A673 (cell line): ENCODE measurements around the gene HJV. TPM values are rescaled to one million over a fixed set of nuclear protein-coding genes. Genes with fewer than 3 reads are reported as not detected.
A peak's percentile ranks its signal among the peaks of the same experiment; 100 is the strongest.

Experiments used
- BruUV-seq: library from RNA; stranded (reverse); fragments of 400-500 nt; replicated peaks from 2 replicates; lab custom pipeline; 2021; lab: Mats Ljungman, UMichigan
- CTCF ChIA-PET: fragments of 300-600 bp; sonication (Branson Sonifier 250); formaldehyde crosslinking; loops from one replicate; lab custom pipeline; 2022; ENCODE audit warnings: antibody characterized with exemption; lab: Charles Lee
- POLR2A ChIA-PET: fragments of 300-600 bp; sonication (Branson Sonifier 250); formaldehyde crosslinking; loops from one replicate; lab custom pipeline; 2022; ENCODE audit warnings: antibody characterized with exemption; ENCODE audit not compliant: low non-redundant PET; lab: Charles Lee
- DNase-seq: peaks from one replicate; pipeline ENCODE4 v3.0.0-alpha.2; 2015; ENCODE audit warnings: low spot score
- H3K27ac ChIP-seq: fragments of 200-600 bp; sonication (generic); 2 replicates; pipeline ENCODE4 v1.5.1; 2016; ENCODE audit warnings: mixed run types, low read depth, mild to moderate bottlenecking, mixed read lengths, antibody characterized with exemption, low read length; ENCODE audit not compliant: poor library complexity, severe bottlenecking
- H3K27me3 ChIP-seq: fragments of 200-600 bp; sonication (generic); replicated peaks from 2 replicates; pipeline ENCODE4 v1.6.1; 2017; ENCODE audit warnings: mixed run types, low read depth, mild to moderate bottlenecking, mixed read lengths, antibody characterized with exemption, low read length; ENCODE audit not compliant: insufficient read depth, poor library complexity
- H3K36me3 ChIP-seq: fragments of 200-600 bp; sonication (generic); 2 replicates; pipeline ENCODE4 v1.6.1; 2016; ENCODE audit warnings: mixed run types, mild to moderate bottlenecking, mixed read lengths, antibody characterized with exemption, low read length; ENCODE audit not compliant: insufficient read depth, poor library complexity, severe bottlenecking
- H3K4me1 ChIP-seq: fragments of 200-600 bp; sonication (generic); 2 replicates; pipeline ENCODE4 v1.6.1; 2017; ENCODE audit warnings: mixed run types, mild to moderate bottlenecking, mixed read lengths, antibody characterized with exemption, low read length; ENCODE audit not compliant: insufficient read depth, poor library complexity, severe bottlenecking
- H3K4me3 ChIP-seq: fragments of 200-600 bp; sonication (generic); 2 replicates; pipeline ENCODE4 v1.5.1; 2016; ENCODE audit warnings: low read depth, mixed run types, mild to moderate bottlenecking, mixed read lengths, low read length; ENCODE audit not compliant: poor library complexity, severe bottlenecking
- H3K9me3 ChIP-seq: fragments of 200-600 bp; sonication (generic); 2 replicates; pipeline ENCODE4 v1.6.1; 2016; ENCODE audit warnings: mixed run types, low read depth, mild to moderate bottlenecking, mixed read lengths, antibody characterized with exemption, low read length; ENCODE audit not compliant: poor library complexity, severe bottlenecking
- CTCF ChIP-seq: fragments of 300-800, 200-600 bp; sonication (generic); conservative IDR thresholded peaks from 2 replicates; pipeline ENCODE4 v1.5.1; 2017; ENCODE audit warnings: low read depth, mild to moderate bottlenecking, antibody characterized with exemption, low read length, moderate library complexity, mixed read lengths
- EZH2 ChIP-seq: fragments of 200-600 bp; sonication (generic); IDR thresholded peaks from 2 replicates; pipeline ENCODE4 v1.6.1; 2017; ENCODE audit warnings: borderline replicate concordance, low read depth, mild to moderate bottlenecking, mixed read lengths, antibody characterized with exemption, low read length; ENCODE audit not compliant: poor library complexity, severe bottlenecking
- intact Hi-C: fragments of 100-400 bp; cut with micrococcal nuclease; formaldehyde crosslinking; loops from one replicate; pipeline ENCODE4 v1.10.0; 2022; ENCODE audit not compliant: unreplicated experiment
- total RNA-seq: library from RNA; stranded (reverse); gene quantifications from 2 replicates; pipeline ENCODE4 v1.2.3, GENCODE V29; 2021

The HJV gene
- total RNA-seq, 1 experiment from 2014 or later = 0.24 TPM

- TSS peak; percentile 56 for BruUV-seq
- no peaks in the 10 kb centered on the region for H3K27me3 ChIP-seq
- H3K4me1 ChIP-seq = peaks cover 35% of the 10 kb centered on the region
- ChIA-PET POLR2A (no interaction called here), CTCF (no interaction called here)
- DNase-seq = no peak
- no peak for TF ChIP-seq EZH2
- no peak for TF ChIP-seq CTCF
- no peaks in the 10 kb centered on the region for H3K9me3 ChIP-seq
- intact Hi-C loops = loop anchor here (5.0 kb wide), 1 partner anchor 138 kb away; the partner anchor contains the start of gene PIAS3
- H3K36me3 ChIP-seq = peaks cover 42% of the 10 kb centered on the region
- peak overlapping the region; percentile 72 for H3K27ac ChIP-seq
- H3K4me3 ChIP-seq = peak overlapping the region; percentile 67
Observed at GRCh38 chr1:145995148-145995881, 26.2 kb downstream of the HJV start.

DNA sequence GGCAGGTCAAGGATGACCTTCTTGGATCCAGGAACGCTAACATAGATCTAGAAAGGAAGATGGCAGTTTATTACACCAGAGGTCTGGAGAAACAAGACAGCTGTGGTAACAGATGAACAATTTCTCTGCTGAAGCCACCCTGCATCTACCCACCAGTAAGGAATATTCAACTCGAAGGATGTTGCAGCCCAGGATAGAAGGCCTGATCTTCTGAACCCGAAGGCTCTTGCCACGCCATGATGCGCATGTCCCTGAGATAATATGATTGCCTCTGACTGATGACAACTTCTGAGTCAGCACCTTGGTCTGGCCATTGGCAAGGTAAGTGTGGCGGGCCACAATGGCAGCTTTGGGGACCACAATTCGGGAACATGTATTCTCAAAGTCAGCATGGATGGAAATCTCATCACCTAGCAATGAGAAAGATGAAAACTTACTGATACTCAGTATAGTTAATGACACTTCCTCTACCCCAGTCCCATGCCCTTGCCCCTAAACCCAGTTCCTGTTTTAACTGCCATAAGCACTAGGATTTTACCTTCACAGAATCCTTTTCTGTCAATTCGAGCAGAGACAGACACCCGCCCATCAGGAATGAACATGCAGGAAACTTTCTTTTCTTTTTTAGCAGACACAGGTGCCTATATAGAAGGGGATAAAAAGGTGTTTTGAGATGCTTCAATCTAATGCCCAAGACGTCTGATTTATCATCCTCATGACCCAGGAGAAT, 27.0 kb downstream of the HJV start:
- Histone ChIP-seq H3K36me3 (peaks cover 42% of the 10 kb centered on the region), H3K4me1 (peaks cover 35% of the 10 kb centered on the region), H3K4me3 (peak overlapping the region; percentile 67), H3K9me3 (no peaks in the 10 kb centered on the region), H3K27me3 (no peaks in the 10 kb centered on the region), H3K27ac (peak overlapping the region; percentile 72)
- intact Hi-C loops = loop anchor here (1.0 to 5.0 kb wide), 2 partner anchors 9 to 137 kb away; partner anchors contain the start of gene PIAS3
- ChIA-PET POLR2A (interaction anchor here (0.9 kb wide), 1 partner anchor 67 kb away, joined by 3 read pairs; the partner anchor contains the start of gene RBM8A), CTCF (no interaction called here)
- BruUV-seq = no TSS peak
- TF ChIP-seq EZH2 = no peak
- no peak for TF ChIP-seq CTCF
- DNase-seq = no peak

DNA sequence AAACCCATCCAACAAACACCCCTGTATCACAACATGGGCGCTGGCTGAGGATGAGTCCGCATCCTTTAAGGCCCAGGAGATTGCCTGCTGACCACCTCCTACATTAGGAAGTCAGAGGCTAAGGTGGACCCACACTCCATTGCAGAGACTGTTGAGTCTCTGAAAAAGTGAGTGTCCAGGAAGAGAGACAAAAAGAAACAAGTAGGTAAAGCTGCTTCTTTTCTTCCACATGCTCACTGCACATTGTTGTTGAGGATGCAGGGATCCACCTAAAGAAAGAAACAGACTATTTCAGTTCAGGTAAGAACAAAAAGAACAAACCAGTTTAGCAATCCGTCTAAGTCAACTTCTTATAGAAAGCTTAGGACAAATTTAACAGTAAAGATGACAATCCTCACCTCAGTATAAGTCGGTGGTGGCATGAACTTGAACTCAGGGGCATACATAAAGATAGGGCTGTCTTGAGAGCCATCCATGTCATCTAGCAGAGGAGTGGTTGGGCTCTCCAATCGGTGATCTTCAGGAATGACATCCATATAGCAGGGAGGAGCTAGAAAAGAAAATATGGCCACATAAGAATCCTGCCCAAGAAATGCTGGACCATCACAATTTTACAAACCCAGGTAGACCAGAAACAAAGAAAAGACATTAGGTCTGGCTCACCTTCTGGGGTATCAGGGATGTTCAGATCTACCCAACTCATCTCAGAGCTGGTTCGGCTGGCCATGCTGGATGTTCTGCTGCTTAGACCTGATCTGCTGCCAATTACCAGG, 27.7 kb downstream of the HJV start:
- H3K27me3 ChIP-seq = no peaks in the 10 kb centered on the region
- H3K9me3 ChIP-seq = no peaks in the 10 kb centered on the region
- no TSS peak for BruUV-seq
- ChIA-PET POLR2A (interaction anchor here (0.9 kb wide), 1 partner anchor 66 kb away, joined by 3 read pairs; the partner anchor contains the start of gene RBM8A), CTCF (no interaction called here)
- intact Hi-C loops = loop anchor here (1.0 kb wide), 1 partner anchor 9 kb away; no protein-coding TSS in a partner anchor
- H3K36me3 ChIP-seq = peaks cover 42% of the 10 kb centered on the region
- DNase-seq = no peak
- TF ChIP-seq CTCF (no peak), EZH2 (no peak)
- H3K4me3 ChIP-seq = peak overlapping the region; percentile 67
- H3K4me1 ChIP-seq = peaks cover 35% of the 10 kb centered on the region
- H3K27ac ChIP-seq = peak overlapping the region; percentile 19
